Measurements from ENCODE around the gene ZNF444.

Gene ZNF444

GRCh38 chr19:56114051-56114777 lies 26.9 kb upstream of the ZNF444 start:
- H3K4me3 ChIP-seq (ENCODE audit: control insufficient read depth, low read depth, low read length) = no peak overlapping the region
- no peak for TF ChIP-seq CTCF (conservative IDR thresholded peaks at IDR 0.05; ENCODE audit: control insufficient read depth, insufficient read depth, low read depth, low read length)
- no peak for DNase-seq (ENCODE audit: low read depth)

- no peak overlapping the region for H3K4me3 ChIP-seq (ENCODE audit: control insufficient read depth, low read depth, low read length)
- DNase-seq (ENCODE audit: low read depth) = no peak
- TF ChIP-seq CTCF (conservative IDR thresholded peaks at IDR 0.05; ENCODE audit: control insufficient read depth, insufficient read depth, low read depth, low read length) = no peak
Observed at GRCh38 chr19:56114778-56115110, 26.3 kb upstream of the ZNF444 start.

GRCh38 chr19:56115490-56115889 lies 25.6 kb upstream of the ZNF444 start:
- no peak for DNase-seq (ENCODE audit: low read depth)
- TF ChIP-seq CTCF (conservative IDR thresholded peaks at IDR 0.05; ENCODE audit: control insufficient read depth, insufficient read depth, low read depth, low read length) = no peak

GRCh38 chr19:56116606-56117005 lies 24.5 kb upstream of the ZNF444 start:
- DNase-seq (ENCODE audit: low read depth) = no peak
- no peak overlapping the region for H3K4me3 ChIP-seq (ENCODE audit: control insufficient read depth, low read depth, low read length)
- TF ChIP-seq CTCF (conservative IDR thresholded peaks at IDR 0.05; ENCODE audit: control insufficient read depth, insufficient read depth, low read depth, low read length) = no peak

More at GRCh38 chr19:56115490-56115889, 25.6 kb upstream of the ZNF444 start:
- no peak overlapping the region for H3K4me3 ChIP-seq (ENCODE audit: control insufficient read depth, low read depth, low read length)

- no peak for DNase-seq (ENCODE audit: low read depth)
- TF ChIP-seq CTCF (conservative IDR thresholded peaks at IDR 0.05; ENCODE audit: control insufficient read depth, insufficient read depth, low read depth, low read length) = no peak
- H3K4me3 ChIP-seq (ENCODE audit: control insufficient read depth, low read depth, low read length) = no peak overlapping the region
Observed at GRCh38 chr19:56117376-56117884, 23.7 kb upstream of the ZNF444 start.

GRCh38 chr19:56117889-56118288 lies 23.2 kb upstream of the ZNF444 start:
- no peak for TF ChIP-seq CTCF (conservative IDR thresholded peaks at IDR 0.05; ENCODE audit: control insufficient read depth, insufficient read depth, low read depth, low read length)
- no peak overlapping the region for H3K4me3 ChIP-seq (ENCODE audit: control insufficient read depth, low read depth, low read length)
- DNase-seq (ENCODE audit: low read depth) = no peak
